HL-60/S4 (cell line): ENCODE results near the gene USP7.
"Not testable (repeated sequence)": the region's sequence is repeated elsewhere in the genome, so short reads cannot be mapped to it uniquely, and the experiment has no call there.

Source experiments
- in situ Hi-C: fragments of 300-500 bp; cut with MboI; formaldehyde crosslinking; loops from 2 replicates; pipeline ENCODE4 v1.14.3; 2022; ENCODE audit warnings: low sequenced_read_pairs

Gene USP7

GRCh38 chr16:8850279-8850885, 113.3 kb downstream of the USP7 start:
- in situ Hi-C loops = no loop called here

- in situ Hi-C loops = no loop called here
These were observed 114.2 kb downstream of the USP7 start for GRCh38 chr16:8849411-8850011.

- in situ Hi-C loops = no loop called here
These were observed 114.7 kb downstream of the USP7 start for GRCh38 chr16:8848939-8849391.

GRCh38 chr16:8848231-8848938, 115.3 kb downstream of the USP7 start:
- in situ Hi-C loops = no loop called here

- in situ Hi-C loops = no loop called here
These were observed 116.1 kb downstream of the USP7 start for GRCh38 chr16:8847623-8848022.

GRCh38 chr16:8847145-8847544, 116.6 kb downstream of the USP7 start:
- in situ Hi-C loops = no loop called here

GRCh38 chr16:8846401-8846932, 117.2 kb downstream of the USP7 start:
- in situ Hi-C loops = no loop called here

- in situ Hi-C loops = no loop called here
These were observed 117.9 kb downstream of the USP7 start for GRCh38 chr16:8845699-8846298.

GRCh38 chr16:8843296-8843695, 120.4 kb downstream of the USP7 start:
- in situ Hi-C loops = not testable (repeated sequence)
